Body of pancreas (tissue), 4 donors: ENCODE measurements around the gene DOCK3.

Source experiments
- CTCF ChIP-seq, 7 experiments: fragments of 450-650 bp in 4 of 7; fragments of 200-600 bp in 3 of 7; sonication (generic) in 3 of 7; IDR thresholded peaks; one replicate each; pipeline ENCODE4 v1.5.1; 2016 to 2019; ENCODE audit warnings: antibody characterized with exemption in 7 of 7
- POLR2A ChIP-seq, 3 donors: fragments of 450-650 bp; IDR thresholded peaks; one replicate each; pipeline ENCODE4 v1.6.1; 2016; ENCODE audit warnings: antibody characterized with exemption in 3 of 3, mild to moderate bottlenecking in 2 of 3

- TF ChIP-seq CTCF (IDR thresholded peaks at IDR 0.05) = no peak
- TF ChIP-seq POLR2A (IDR thresholded peaks at IDR 0.05) = no peak
Observed at GRCh38 chr3:50650018-50650417, 24.7 kb upstream of the DOCK3 start.
